CD14-positive monocyte (primary cell): ENCODE measurements around the gene IMPA2. TPM values are rescaled to one million over a fixed set of nuclear protein-coding genes. Genes with fewer than 3 reads are reported as not detected.

Experiments used
- DNase-seq, 3 donors: peaks; one replicate each; pipeline ENCODE4 v3.0.0-alpha.2; 2011 to 2022
- H2AFZ ChIP-seq: 2 replicates; pipeline ENCODE4 v1.6.0; 2012; ENCODE audit warnings: mild to moderate bottlenecking, low read depth, low read length, inconsistent platforms; ENCODE audit not compliant: insufficient read depth, poor library complexity, severe bottlenecking
- H3K27ac ChIP-seq, 2 donors: 1 replicate in 1 of 2; 2 replicates in 1 of 2; pipeline ENCODE4 v1.5.1; 2012 to 2013; ENCODE audit warnings: low read length in 2 of 2, control low read depth in 1 of 2, inconsistent platforms in 1 of 2, low read depth in 1 of 2, mild to moderate bottlenecking in 1 of 2
- H3K27me3 ChIP-seq, 2 donors: one replicate each; pipeline versions ENCODE4 v1.6.0 to v1.6.1; 2011 to 2013; ENCODE audit warnings: low read length in 2 of 2; ENCODE audit not compliant: control insufficient read depth in 2 of 2, insufficient read depth in 2 of 2
- H3K36me3 ChIP-seq, 2 donors: replicated peaks in 1 of 2; 1 replicate in 1 of 2; 2 replicates in 1 of 2; pipeline versions ENCODE4 v1.5.1 to v1.6.1; 2012 to 2013; ENCODE audit warnings: low read length in 2 of 2, control low read depth in 1 of 2, inconsistent platforms in 1 of 2, mild to moderate bottlenecking in 1 of 2; ENCODE audit not compliant: insufficient read depth in 2 of 2, control insufficient read depth in 1 of 2
- H3K4me1 ChIP-seq, 2 donors: 1 replicate in 1 of 2; 2 replicates in 1 of 2; pipeline versions ENCODE4 v1.5.1 to v1.6.1; 2012 to 2013; ENCODE audit warnings: low read length in 2 of 2, control low read depth in 1 of 2, inconsistent platforms in 1 of 2, mild to moderate bottlenecking in 1 of 2, moderate library complexity in 1 of 2; ENCODE audit not compliant: insufficient read depth in 2 of 2, control insufficient read depth in 1 of 2
- H3K4me2 ChIP-seq: replicated peaks from 2 replicates; pipeline ENCODE3; 2012; ENCODE audit warnings: low read length, moderate library complexity, mild to moderate bottlenecking; ENCODE audit not compliant: poor library complexity, severe bottlenecking; ENCODE audit errors: extremely low read depth
- H3K4me3 ChIP-seq, 3 experiments: fragments of 200-600 bp in 1 of 3; sonication (generic) in 1 of 3; replicated peaks in 1 of 3; 1 replicate in 2 of 3; 2 replicates in 1 of 3; pipeline ENCODE4 v1.5.1; 2011 to 2013; ENCODE audit warnings: low read length in 3 of 3, mild to moderate bottlenecking in 3 of 3, control low read depth in 2 of 3, low read depth in 2 of 3, inconsistent platforms in 1 of 3, moderate library complexity in 1 of 3
- H3K79me2 ChIP-seq: 2 replicates; pipeline ENCODE4 v1.6.0; 2012; ENCODE audit warnings: mild to moderate bottlenecking, control low read depth, inconsistent platforms, low read length, moderate library complexity; ENCODE audit not compliant: insufficient read depth
- H3K9ac ChIP-seq: 2 replicates; pipeline ENCODE4 v1.6.0; 2017; ENCODE audit warnings: low read length, mild to moderate bottlenecking; ENCODE audit not compliant: insufficient read depth, poor library complexity, severe bottlenecking
- H3K9me3 ChIP-seq, 2 donors: replicated peaks in 1 of 2; 1 replicate in 1 of 2; 2 replicates in 1 of 2; pipeline versions ENCODE4 v1.5.1 to v1.6.1; 2012 to 2013; ENCODE audit warnings: low read length in 2 of 2, control low read depth in 1 of 2; ENCODE audit not compliant: control insufficient read depth in 1 of 2, insufficient read depth in 1 of 2
- H4K20me1 ChIP-seq: 2 replicates; pipeline ENCODE4 v1.6.0; 2012; ENCODE audit warnings: mild to moderate bottlenecking, low read length, control low read depth, moderate library complexity; ENCODE audit not compliant: insufficient read depth
- H3K27ac Mint-ChIP-seq, 7 donors: one replicate each; pipeline ENCODE4 v1.8.0; 2020; ENCODE audit warnings: mild to moderate bottlenecking in 7 of 7, mixed read lengths in 7 of 7, moderate library complexity in 6 of 7, inconsistent platforms in 2 of 7
- H3K27me3 Mint-ChIP-seq, 3 donors: one replicate each; pipeline ENCODE4 v1.8.0; 2021 to 2022; ENCODE audit warnings: low read depth in 3 of 3, mild to moderate bottlenecking in 3 of 3, mixed read lengths in 3 of 3, moderate library complexity in 3 of 3, inconsistent platforms in 1 of 3
- H3K36me3 Mint-ChIP-seq, 2 donors: one replicate each; pipeline ENCODE4 v1.8.0; 2020; ENCODE audit warnings: mixed read lengths in 2 of 2, inconsistent platforms in 1 of 2, mild to moderate bottlenecking in 1 of 2
- H3K4me1 Mint-ChIP-seq: one replicate; pipeline ENCODE4 v1.8.0; 2020; ENCODE audit warnings: mild to moderate bottlenecking, mixed read lengths
- H3K4me3 Mint-ChIP-seq, 2 donors: one replicate each; pipeline ENCODE4 v1.8.0; 2020; ENCODE audit warnings: mild to moderate bottlenecking in 2 of 2, mixed read lengths in 2 of 2, moderate library complexity in 1 of 2
- H3K9me3 Mint-ChIP-seq, 7 donors: one replicate each; pipeline ENCODE4 v1.8.0; 2020 to 2022; ENCODE audit warnings: mixed read lengths in 7 of 7, mild to moderate bottlenecking in 6 of 7, moderate library complexity in 6 of 7, inconsistent platforms in 2 of 7
- CTCF ChIP-seq: fragments of 200-600 bp; IDR thresholded peaks from one replicate; pipeline ENCODE4 v1.8.0; 2022; ENCODE audit warnings: antibody characterized with exemption, mild to moderate bottlenecking
- WGBS: methylation state at CpG from one replicate; pipeline ENCODE4 v1.1.5; 2013; ENCODE audit warnings: missing lambda C conversion rate; ENCODE audit not compliant: insufficient coverage; 5-methylcytosine and 5-hydroxymethylcytosine counted together
- intact Hi-C, 2 donors: fragments of 100-400 bp; cut with micrococcal nuclease; formaldehyde crosslinking; loops; one replicate each; pipeline versions ENCODE4 v1.15.0 to v1.15.1; 2023
- polyA plus RNA-seq, 3 donors: library from polyadenylated mRNA; depleted of rRNA in 1 of 3; unstranded in 2 of 3; stranded (reverse) in 1 of 3; fragments of 300-500 nt in 2 of 3; fragments of >200 nt in 1 of 3; fragmentation: Illumina TruSeq in 2 of 3; gene quantifications; 1 replicate in 2 of 3; 2 replicates in 1 of 3; pipeline ENCODE4 v1.2.3, GENCODE V29; 2012 to 2021

IMPA2 gene
- polyA plus RNA-seq, 3 donors, result 97.4 to 186 (median 145) TPM

GRCh38 chr18:12010187-12010802 is 29.0 kb downstream of the IMPA2 start:
- no peaks in the 10 kb centered on the region for H3K9me3 ChIP-seq
- no peak overlapping the region for H3K27ac ChIP-seq
- no peak for TF ChIP-seq CTCF
- H2AFZ ChIP-seq, result no peak overlapping the region
- Mint-ChIP-seq H3K36me3 (peaks cover 83 to 100% of the 10 kb centered on the region in 2 donors), H3K27me3 (peaks cover 0 to 2% (median 0%) of the 10 kb centered on the region in 3 donors), H3K4me3 (no peak overlapping the region), H3K27ac (no peak overlapping the region), H3K4me1 (no peaks in the 10 kb centered on the region), H3K9me3 (no peaks in the 10 kb centered on the region)
- 93% methylated on average over 14 of the region's 14 CpGs for WGBS
- no peak overlapping the region for H3K4me3 ChIP-seq
- H3K79me2 ChIP-seq, result peaks cover 20% of the 10 kb centered on the region
- intact Hi-C loops, result no loop called here
- no peaks in the 10 kb centered on the region for H3K27me3 ChIP-seq
- no peaks in the 10 kb centered on the region for H3K4me1 ChIP-seq
- H3K9ac ChIP-seq, result no peak overlapping the region
- peaks cover 95 to 100% of the 10 kb centered on the region in 2 donors for H3K36me3 ChIP-seq
- DNase-seq, result no peak
- H3K4me2 ChIP-seq, result no peak overlapping the region
- peaks cover 36% of the 10 kb centered on the region for H4K20me1 ChIP-seq

- H3K79me2 ChIP-seq, result peaks cover 16% of the 10 kb centered on the region
- Mint-ChIP-seq H3K36me3 (peaks cover 86 to 100% of the 10 kb centered on the region in 2 donors), H3K27me3 (peaks cover 0 to 2% (median 0%) of the 10 kb centered on the region in 3 donors), H3K4me1 (no peaks in the 10 kb centered on the region), H3K9me3 (no peaks in the 10 kb centered on the region), H3K27ac (no peak overlapping the region), H3K4me3 (no peak overlapping the region)
- no peak for TF ChIP-seq CTCF
- H2AFZ ChIP-seq, result no peak overlapping the region
- H3K9me3 ChIP-seq, result no peaks in the 10 kb centered on the region
- WGBS, result 89% methylated on average over 7 of the region's 8 CpGs
- no peak for DNase-seq
- intact Hi-C loops, result no loop called here
- no peak overlapping the region for H3K4me2 ChIP-seq
- H3K4me1 ChIP-seq, result no peaks in the 10 kb centered on the region
- H3K27me3 ChIP-seq, result no peaks in the 10 kb centered on the region
- H3K27ac ChIP-seq, result peak overlapping the region in 1 of 2 donors; percentile 36
- peaks cover 27% of the 10 kb centered on the region for H4K20me1 ChIP-seq
- peaks cover 95 to 100% of the 10 kb centered on the region in 2 donors for H3K36me3 ChIP-seq
- no peak overlapping the region for H3K4me3 ChIP-seq
- no peak overlapping the region for H3K9ac ChIP-seq
These were observed 30.1 kb downstream of the IMPA2 start for GRCh38 chr18:12011199-12011956.
